ENCODE measurements around the gene TMEM43. TPM values are rescaled to one million over a fixed set of nuclear protein-coding genes. Genes with fewer than 3 reads are reported as not detected.

Gene TMEM43
- total RNA-seq, 1 donor from 2014 or later = 79.2 TPM

DNA sequence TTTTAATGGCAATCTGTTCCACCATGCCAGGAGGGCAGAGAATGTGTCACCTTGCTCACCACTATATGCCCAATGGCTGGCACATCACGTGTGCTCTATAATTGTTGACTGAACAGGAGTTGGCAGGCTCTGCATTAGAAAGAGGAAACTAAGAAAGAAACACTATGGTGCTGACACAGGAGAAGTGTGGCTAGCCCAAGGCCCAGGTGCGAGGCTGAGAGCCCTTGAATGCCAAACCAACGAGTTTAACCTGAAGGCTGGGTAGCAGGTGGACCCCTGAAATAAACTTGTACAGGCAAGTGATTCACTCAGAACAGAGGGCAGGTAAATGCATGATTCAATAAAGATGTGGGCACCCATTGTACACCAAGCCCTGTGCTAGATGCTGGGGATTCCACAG lies 2.6 kb upstream of the TMEM43 start:
- Histone ChIP-seq H3K27me3 (ENCODE audit: insufficient read depth, low read length) (no peaks in the 10 kb centered on the region), H3K4me3 (ENCODE audit: insufficient read depth, low read depth, low read length) (no peak overlapping the region), H3K4me1 (ENCODE audit: insufficient read depth, low read length) (peaks cover 20% of the 10 kb centered on the region), H3K36me3 (ENCODE audit: insufficient read depth, low read length) (no peaks in the 10 kb centered on the region), H3K4me2 (ENCODE audit: low read length) (no peak overlapping the region), H4K20me1 (ENCODE audit: insufficient read depth, low read length) (peaks cover 17% of the 10 kb centered on the region), H3K79me2 (ENCODE audit: insufficient read depth, low read length) (peaks cover 37% of the 10 kb centered on the region), H3K27ac (ENCODE audit: low read depth, low read length) (no peak overlapping the region), H3K9me3 (ENCODE audit: insufficient read depth, low read depth, low read length) (no peaks in the 10 kb centered on the region), H3K9ac (ENCODE audit: low read length) (no peak overlapping the region), H2AFZ (ENCODE audit: low read depth, low read length) (no peak overlapping the region)
- Mint-ChIP-seq H3K4me3 (ENCODE audit: unreplicated experiment) (peak overlapping the region; percentile 41), H3K27ac (ENCODE audit: unreplicated experiment) (no peak overlapping the region), H3K9me3 (ENCODE audit: unreplicated experiment) (no peaks in the 10 kb centered on the region), H3K27me3 (ENCODE audit: low read depth, unreplicated experiment) (no peaks in the 10 kb centered on the region), H3K36me3 (ENCODE audit: low read depth, unreplicated experiment) (peaks cover 10% of the 10 kb centered on the region), H3K4me1 (ENCODE audit: low read depth, unreplicated experiment) (peaks cover 25% of the 10 kb centered on the region)
- FAIRE-seq (no peak), DNase-seq (ENCODE audit: low read depth) (no peak)
- no peak for TF ChIP-seq EZH2 (IDR thresholded peaks at IDR 0.05; ENCODE audit: insufficient read depth, low read length)
- TF ChIP-seq, protein P1, sequence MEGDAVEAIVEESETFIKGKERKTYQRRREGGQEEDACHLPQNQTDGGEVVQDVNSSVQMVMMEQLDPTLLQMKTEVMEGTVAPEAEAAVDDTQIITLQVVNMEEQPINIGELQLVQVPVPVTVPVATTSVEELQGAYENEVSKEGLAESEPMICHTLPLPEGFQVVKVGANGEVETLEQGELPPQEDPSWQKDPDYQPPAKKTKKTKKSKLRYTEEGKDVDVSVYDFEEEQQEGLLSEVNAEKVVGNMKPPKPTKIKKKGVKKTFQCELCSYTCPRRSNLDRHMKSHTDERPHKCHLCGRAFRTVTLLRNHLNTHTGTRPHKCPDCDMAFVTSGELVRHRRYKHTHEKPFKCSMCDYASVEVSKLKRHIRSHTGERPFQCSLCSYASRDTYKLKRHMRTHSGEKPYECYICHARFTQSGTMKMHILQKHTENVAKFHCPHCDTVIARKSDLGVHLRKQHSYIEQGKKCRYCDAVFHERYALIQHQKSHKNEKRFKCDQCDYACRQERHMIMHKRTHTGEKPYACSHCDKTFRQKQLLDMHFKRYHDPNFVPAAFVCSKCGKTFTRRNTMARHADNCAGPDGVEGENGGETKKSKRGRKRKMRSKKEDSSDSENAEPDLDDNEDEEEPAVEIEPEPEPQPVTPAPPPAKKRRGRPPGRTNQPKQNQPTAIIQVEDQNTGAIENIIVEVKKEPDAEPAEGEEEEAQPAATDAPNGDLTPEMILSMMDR (IDR thresholded peaks at IDR 0.05; ENCODE audit: insufficient read depth, low read depth, low read length) = no peak

DNA sequence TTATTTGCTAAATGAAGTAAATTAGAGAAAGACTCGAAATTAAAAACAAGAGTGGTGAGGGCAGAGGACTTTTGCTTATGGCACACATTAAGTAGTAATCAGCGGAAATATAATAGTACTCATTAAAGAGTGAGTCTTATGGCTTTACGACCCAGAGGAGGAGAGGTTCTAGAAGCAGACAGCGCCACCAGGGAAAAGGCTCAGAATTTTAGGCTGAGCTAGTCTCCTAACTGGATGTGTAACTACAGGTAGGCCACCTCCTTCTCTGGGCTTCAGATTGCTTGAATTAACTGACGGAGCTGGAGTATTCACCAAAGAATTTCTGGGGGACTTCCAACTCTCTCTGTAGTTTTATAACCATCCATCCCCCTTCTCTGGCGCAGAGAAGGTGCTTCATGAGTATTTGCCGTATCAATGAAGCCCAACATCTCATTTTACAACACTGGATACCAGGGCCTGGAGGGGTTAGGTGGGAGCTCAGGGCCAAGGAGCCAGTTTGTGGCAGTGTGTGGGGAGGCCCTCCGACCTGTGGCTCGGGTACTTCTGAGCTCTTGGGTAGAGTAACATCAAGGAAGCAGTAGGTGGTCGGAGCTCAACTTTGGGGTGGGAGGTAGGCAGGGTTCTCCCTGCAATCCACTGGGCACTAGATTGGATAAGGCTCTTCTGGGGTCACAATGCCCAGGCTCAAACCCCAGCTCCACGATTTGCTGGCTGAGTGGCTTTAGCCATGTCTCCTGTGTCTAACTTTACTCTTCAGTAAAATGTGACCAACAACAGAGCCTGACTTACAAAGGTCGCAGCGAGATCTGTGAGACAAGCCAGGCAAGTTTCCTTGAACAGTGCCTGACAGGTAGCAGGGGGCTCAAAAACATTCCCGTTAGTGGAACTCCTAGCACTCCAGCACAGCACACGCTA lies 1.3 kb upstream of the TMEM43 start:
- Mint-ChIP-seq H3K36me3 (ENCODE audit: low read depth, unreplicated experiment) (peaks cover 11% of the 10 kb centered on the region), H3K9me3 (ENCODE audit: unreplicated experiment) (no peaks in the 10 kb centered on the region), H3K27me3 (ENCODE audit: low read depth, unreplicated experiment) (no peaks in the 10 kb centered on the region), H3K4me1 (ENCODE audit: low read depth, unreplicated experiment) (peaks cover 28% of the 10 kb centered on the region), H3K4me3 (ENCODE audit: unreplicated experiment) (peak overlapping the region; percentile 94), H3K27ac (ENCODE audit: unreplicated experiment) (peak overlapping the region; percentile 47)
- H3K4me1 ChIP-seq (ENCODE audit: insufficient read depth, low read length) = peaks cover 20% of the 10 kb centered on the region
- peaks cover 27% of the 10 kb centered on the region for H4K20me1 ChIP-seq (ENCODE audit: insufficient read depth, low read length)
- FAIRE-seq = no peak
- peak overlapping the region; percentile 82 for H3K9ac ChIP-seq (ENCODE audit: low read length)
- peak overlapping the region; percentile 80 for H2AFZ ChIP-seq (ENCODE audit: low read depth, low read length)
- peak overlapping the region; percentile 98 for H3K4me2 ChIP-seq (ENCODE audit: low read length)
- peak overlapping the region; percentile 89 for H3K4me3 ChIP-seq (ENCODE audit: insufficient read depth, low read depth, low read length)
- H3K79me2 ChIP-seq (ENCODE audit: insufficient read depth, low read length) = peaks cover 50% of the 10 kb centered on the region
- H3K27me3 ChIP-seq (ENCODE audit: insufficient read depth, low read length) = no peaks in the 10 kb centered on the region
- H3K27ac ChIP-seq (ENCODE audit: low read depth, low read length) = peak overlapping the region; percentile 28
- H3K9me3 ChIP-seq (ENCODE audit: insufficient read depth, low read depth, low read length) = no peaks in the 10 kb centered on the region
- DNase-seq (ENCODE audit: low read depth) = no peak
- H3K36me3 ChIP-seq (ENCODE audit: insufficient read depth, low read length) = peaks cover 6% of the 10 kb centered on the region
- TF ChIP-seq, protein P1 (IDR thresholded peaks at IDR 0.05; ENCODE audit: insufficient read depth, low read depth, low read length) = no peak
- no peak for TF ChIP-seq EZH2 (IDR thresholded peaks at IDR 0.05; ENCODE audit: insufficient read depth, low read length)

DNA sequence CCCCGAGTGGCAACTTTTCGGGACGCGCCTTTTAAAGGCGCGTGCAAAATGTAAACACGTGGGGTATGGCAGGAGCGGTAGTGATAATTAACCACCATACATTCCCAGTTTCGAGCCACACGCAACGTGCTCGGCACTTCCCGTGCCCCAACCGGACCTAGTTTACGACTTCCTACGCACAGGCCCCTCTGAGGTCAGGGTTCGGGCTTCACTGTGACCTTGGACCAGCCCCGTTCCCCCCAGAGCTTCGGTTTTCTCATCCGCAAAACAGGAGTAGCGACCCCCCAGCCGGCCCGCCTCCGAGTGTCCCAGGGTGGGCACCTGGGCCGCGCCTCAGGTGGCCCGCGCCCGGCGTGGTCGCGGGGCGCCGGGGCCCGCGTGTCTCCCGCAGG lies 633 bp upstream of the TMEM43 start:
- H3K27me3 ChIP-seq (ENCODE audit: insufficient read depth, low read length) = no peaks in the 10 kb centered on the region
- no peaks in the 10 kb centered on the region for H3K27me3 Mint-ChIP-seq (ENCODE audit: low read depth, unreplicated experiment)
- TF ChIP-seq EZH2 (IDR thresholded peaks at IDR 0.05; ENCODE audit: insufficient read depth, low read length) = no peak
- TF ChIP-seq, protein P1 (IDR thresholded peaks at IDR 0.05; ENCODE audit: insufficient read depth, low read depth, low read length) = no peak
- peaks cover 11% of the 10 kb centered on the region for H3K36me3 ChIP-seq (ENCODE audit: insufficient read depth, low read length)
- peak overlapping the region; percentile 82 for H3K9ac ChIP-seq (ENCODE audit: low read length)
- H3K4me2 ChIP-seq (ENCODE audit: low read length) = peak overlapping the region; percentile 98
- peaks cover 55% of the 10 kb centered on the region for H3K79me2 ChIP-seq (ENCODE audit: insufficient read depth, low read length)
- DNase-seq (ENCODE audit: low read depth) (no peak), FAIRE-seq (no peak)
- H3K9me3 ChIP-seq (ENCODE audit: insufficient read depth, low read depth, low read length) = no peaks in the 10 kb centered on the region
- no peaks in the 10 kb centered on the region for H3K9me3 Mint-ChIP-seq (ENCODE audit: unreplicated experiment)
- peaks cover 28% of the 10 kb centered on the region for H3K4me1 Mint-ChIP-seq (ENCODE audit: low read depth, unreplicated experiment)
- peaks cover 32% of the 10 kb centered on the region for H4K20me1 ChIP-seq (ENCODE audit: insufficient read depth, low read length)
- H2AFZ ChIP-seq (ENCODE audit: low read depth, low read length) = peak overlapping the region; percentile 80
- H3K4me3 Mint-ChIP-seq (ENCODE audit: unreplicated experiment) = peak overlapping the region; percentile 94
- peak overlapping the region; percentile 89 for H3K4me3 ChIP-seq (ENCODE audit: insufficient read depth, low read depth, low read length)
- peak overlapping the region; percentile 47 for H3K27ac Mint-ChIP-seq (ENCODE audit: unreplicated experiment)
- peak overlapping the region; percentile 28 for H3K27ac ChIP-seq (ENCODE audit: low read depth, low read length)
- peaks cover 15% of the 10 kb centered on the region for H3K36me3 Mint-ChIP-seq (ENCODE audit: low read depth, unreplicated experiment)
- peaks cover 20% of the 10 kb centered on the region for H3K4me1 ChIP-seq (ENCODE audit: insufficient read depth, low read length)

Data from astrocyte (in vitro differentiated cells and primary cell).